Measurements from ENCODE around the gene STON1. TPM values are rescaled to one million over a fixed set of nuclear protein-coding genes. Genes with fewer than 3 reads are reported as not detected.

STON1 gene
- total and polyA plus RNA-seq, 12 donors: 4.6 to 51.1 (median 13.4) TPM

DNA sequence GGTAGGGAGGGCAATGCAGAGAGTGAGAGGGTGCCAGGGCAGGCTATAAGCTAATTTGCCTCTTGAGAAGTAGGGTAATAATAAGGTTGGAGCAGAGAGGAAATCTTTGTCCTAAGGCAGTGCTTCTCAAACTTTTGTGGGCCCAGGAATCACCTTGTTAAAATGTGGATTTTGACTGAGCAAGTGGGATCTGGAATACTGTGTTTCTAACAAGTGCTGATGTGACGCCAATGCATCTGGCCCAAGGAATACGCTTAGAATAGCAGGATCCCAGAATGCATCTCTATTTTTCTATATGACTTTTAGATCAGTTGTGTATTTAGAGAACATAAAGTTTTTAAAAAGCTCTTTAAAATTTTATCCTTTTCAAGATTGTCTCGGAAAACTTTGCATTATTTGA, 58.0 kb downstream of the STON1 start:
- TF ChIP-seq, protein P1, sequence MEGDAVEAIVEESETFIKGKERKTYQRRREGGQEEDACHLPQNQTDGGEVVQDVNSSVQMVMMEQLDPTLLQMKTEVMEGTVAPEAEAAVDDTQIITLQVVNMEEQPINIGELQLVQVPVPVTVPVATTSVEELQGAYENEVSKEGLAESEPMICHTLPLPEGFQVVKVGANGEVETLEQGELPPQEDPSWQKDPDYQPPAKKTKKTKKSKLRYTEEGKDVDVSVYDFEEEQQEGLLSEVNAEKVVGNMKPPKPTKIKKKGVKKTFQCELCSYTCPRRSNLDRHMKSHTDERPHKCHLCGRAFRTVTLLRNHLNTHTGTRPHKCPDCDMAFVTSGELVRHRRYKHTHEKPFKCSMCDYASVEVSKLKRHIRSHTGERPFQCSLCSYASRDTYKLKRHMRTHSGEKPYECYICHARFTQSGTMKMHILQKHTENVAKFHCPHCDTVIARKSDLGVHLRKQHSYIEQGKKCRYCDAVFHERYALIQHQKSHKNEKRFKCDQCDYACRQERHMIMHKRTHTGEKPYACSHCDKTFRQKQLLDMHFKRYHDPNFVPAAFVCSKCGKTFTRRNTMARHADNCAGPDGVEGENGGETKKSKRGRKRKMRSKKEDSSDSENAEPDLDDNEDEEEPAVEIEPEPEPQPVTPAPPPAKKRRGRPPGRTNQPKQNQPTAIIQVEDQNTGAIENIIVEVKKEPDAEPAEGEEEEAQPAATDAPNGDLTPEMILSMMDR (IDR thresholded peaks at IDR 0.05): no peak
- no peak for TF ChIP-seq POLR2A (IDR thresholded peaks at IDR 0.05)
- DNase-seq: no peak
- Histone ChIP-seq H3K36me3 (replicated peaks in 1 of 2) (no peaks in the 10 kb centered on the region), H3K27ac (no peak overlapping the region), H3K9me3 (replicated peaks in 1 of 3) (no peaks in the 10 kb centered on the region), H3K4me1 (replicated peaks in 1 of 2) (no peaks in the 10 kb centered on the region), H3K27me3 (no peaks in the 10 kb centered on the region), H3K4me3 (no peak overlapping the region)
- WGBS, 4 donors: 85 to 98% (median 93%) methylated on average over 3 of the region's 3 CpGs
- intact Hi-C loops (cut with DNase I): no loop called here

DNA sequence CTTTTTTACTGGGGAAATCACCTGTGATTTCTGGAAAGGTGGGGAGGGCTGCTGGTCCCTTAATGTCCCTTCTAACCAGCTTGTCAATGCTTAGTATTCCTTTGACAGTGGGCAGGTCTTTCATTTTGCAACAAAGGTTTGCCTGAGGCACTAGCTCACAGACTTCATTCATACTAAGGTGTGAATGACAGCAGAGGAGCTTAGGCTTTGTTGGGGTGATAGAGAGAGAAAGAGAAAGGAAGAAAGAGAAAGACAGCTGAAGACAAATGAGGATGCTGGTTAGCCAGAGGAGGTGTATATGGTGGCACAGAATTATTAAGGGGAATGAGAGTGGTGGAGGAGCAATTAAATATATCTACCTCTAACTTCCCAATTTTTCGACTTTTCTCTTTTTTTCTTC, 58.8 kb downstream of the STON1 start:
- no peak for TF ChIP-seq POLR2A (IDR thresholded peaks at IDR 0.05)
- TF ChIP-seq, protein P1 (IDR thresholded peaks at IDR 0.05): no peak
- 64 to 74% (median 71%) methylated on average over 1 of the region's 1 CpG for WGBS, 4 donors
- intact Hi-C loops (cut with DNase I): no loop called here
- Histone ChIP-seq H3K4me3 (no peak overlapping the region), H3K27me3 (no peaks in the 10 kb centered on the region), H3K9me3 (replicated peaks in 1 of 3) (no peaks in the 10 kb centered on the region), H3K4me1 (replicated peaks in 1 of 2) (no peaks in the 10 kb centered on the region), H3K27ac (no peak overlapping the region), H3K36me3 (replicated peaks in 1 of 2) (no peaks in the 10 kb centered on the region)
- no peak for DNase-seq

DNA sequence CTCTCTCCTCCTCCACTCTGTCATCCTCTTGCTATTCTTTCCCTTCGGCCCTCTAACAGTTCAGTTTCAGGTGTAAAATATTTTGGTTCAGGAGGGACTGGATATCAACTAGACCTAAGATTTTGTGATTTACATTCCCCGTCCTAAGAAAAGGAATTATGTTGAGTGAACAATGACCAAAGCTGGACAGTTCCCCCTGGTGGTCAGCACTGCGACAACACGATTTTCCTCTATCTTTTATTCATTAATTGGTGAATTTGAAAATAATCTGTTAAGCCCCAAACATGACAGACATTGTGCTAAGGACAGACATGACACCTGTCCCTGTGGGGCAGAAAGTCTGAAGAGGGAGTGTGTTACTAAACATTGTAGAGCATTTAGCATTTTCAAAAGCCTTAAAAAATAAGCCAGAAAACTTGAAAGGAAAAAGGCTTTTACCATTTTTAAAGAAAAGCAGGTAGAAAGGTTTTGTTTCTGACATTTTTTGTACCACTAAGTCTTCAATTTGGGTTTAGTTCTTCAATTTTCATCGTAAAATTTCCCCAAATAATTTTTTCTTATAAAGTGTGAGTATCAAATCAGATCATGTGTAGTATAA, 59.3 kb downstream of the STON1 start:
- WGBS, 4 donors: 18 to 23% (median 20%) methylated on average over 5 of the region's 5 CpGs
- Histone ChIP-seq H3K9me3 (replicated peaks in 1 of 3) (no peaks in the 10 kb centered on the region), H3K4me3 (no peak overlapping the region), H3K4me1 (replicated peaks in 1 of 2) (no peaks in the 10 kb centered on the region), H3K27ac (no peak overlapping the region), H3K27me3 (no peaks in the 10 kb centered on the region), H3K36me3 (replicated peaks in 1 of 2) (no peaks in the 10 kb centered on the region)
- TF ChIP-seq POLR2A (IDR thresholded peaks at IDR 0.05): no peak
- TF ChIP-seq, protein P1 (IDR thresholded peaks at IDR 0.05): peak; percentile 59 to 77 (median 74)
- intact Hi-C loops (cut with DNase I): no loop called here
- DNase-seq: peak; percentile 21 to 76 (median 43)

DNA sequence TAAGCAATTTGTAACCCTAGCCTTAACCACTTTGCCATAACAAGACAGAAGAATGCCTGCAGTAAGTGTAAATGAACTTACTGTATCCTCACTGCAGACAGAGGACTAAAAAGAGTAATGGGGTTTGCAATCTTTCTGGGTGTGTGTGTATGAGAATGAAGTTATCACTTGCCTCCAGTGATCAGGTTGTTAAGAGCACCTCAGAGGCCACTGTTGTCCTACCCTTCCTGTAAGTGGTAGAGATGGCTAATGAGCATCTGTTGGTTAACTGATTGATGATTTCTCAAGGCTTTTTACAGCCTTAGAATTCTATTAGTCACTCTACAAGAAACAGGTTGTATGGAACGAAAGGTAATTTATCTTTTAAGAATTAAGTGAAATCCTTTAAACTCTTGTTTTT, 60.1 kb downstream of the STON1 start:
- H3K27ac ChIP-seq: no peak overlapping the region
- H3K27me3 ChIP-seq: no peaks in the 10 kb centered on the region
- H3K9me3 ChIP-seq (replicated peaks in 1 of 3): no peaks in the 10 kb centered on the region
- no peaks in the 10 kb centered on the region for H3K4me1 ChIP-seq (replicated peaks in 1 of 2)
- no peaks in the 10 kb centered on the region for H3K36me3 ChIP-seq (replicated peaks in 1 of 2)
- WGBS, 4 donors: 78 to 85% (median 82%) methylated on average over 1 of the region's 1 CpG
- no peak overlapping the region for H3K4me3 ChIP-seq
- DNase-seq: no peak
- TF ChIP-seq, protein P1 (IDR thresholded peaks at IDR 0.05): no peak
- TF ChIP-seq POLR2A (IDR thresholded peaks at IDR 0.05): no peak
- intact Hi-C loops (cut with DNase I): no loop called here
